ENCODE data around the gene CHTOP. TPM values are rescaled to one million over a fixed set of nuclear protein-coding genes. Genes with fewer than 3 reads are reported as not detected.

CHTOP gene
- total RNA-seq, 4 donors from 2014 or later = 35.2 to 86.1 (median 65.2) TPM

DNA sequence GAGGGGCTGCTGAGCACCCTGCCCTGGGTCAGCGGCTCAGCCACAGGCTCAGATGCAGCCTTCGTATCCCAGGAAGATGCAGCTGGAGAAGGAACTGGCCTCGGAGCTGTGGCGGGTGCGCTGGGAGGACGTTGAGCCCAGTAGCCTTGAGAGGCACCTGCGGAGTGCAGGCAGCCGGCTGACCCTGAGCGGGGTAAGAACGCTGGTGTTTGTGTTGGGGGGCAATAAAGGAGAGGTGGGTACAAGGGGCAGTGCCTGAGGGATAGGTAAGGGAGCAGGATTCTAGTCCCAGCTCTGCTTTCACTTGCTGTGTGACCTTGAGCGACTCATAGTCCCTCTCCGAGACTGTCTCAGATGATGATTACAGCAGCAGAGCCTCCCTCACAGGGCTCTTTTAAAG is 51.0 kb downstream of the CHTOP start:
- Histone ChIP-seq H3K9me3 (no peaks in the 10 kb centered on the region), H3K36me3 (no peaks in the 10 kb centered on the region), H3K4me1 (peaks cover 0 to 1% (median 0%) of the 10 kb centered on the region in 4 donors), H3K27ac (no peak overlapping the region), H3K27me3 (peaks cover 19% of the 10 kb centered on the region), H3K4me3 (no peak overlapping the region)
- intact Hi-C loops (cut with DNase I; ENCODE audit: low total_unique reads) = no loop called here
- in situ Hi-C loops (cut with MboI; ENCODE audit: low pct_ligation_motif_present in 1 of 4, low pct_unique_long_range_greater_than_20kb in 1 of 4, low sequenced_read_pairs in 3 of 4) = loop anchor here in 1 of 4 donors (25.0 kb wide), 1 partner anchor 302 kb away; the partner anchor contains the start of genes JTB, RAB13 and RPS27
- TF ChIP-seq POLR2AphosphoS5 (IDR thresholded peaks at IDR 0.05) (no peak), EP300 (IDR thresholded peaks at IDR 0.05; ENCODE audit: low read depth) (no peak), POLR2A (IDR thresholded peaks at IDR 0.05) (no peak)
- TF ChIP-seq, protein P1, sequence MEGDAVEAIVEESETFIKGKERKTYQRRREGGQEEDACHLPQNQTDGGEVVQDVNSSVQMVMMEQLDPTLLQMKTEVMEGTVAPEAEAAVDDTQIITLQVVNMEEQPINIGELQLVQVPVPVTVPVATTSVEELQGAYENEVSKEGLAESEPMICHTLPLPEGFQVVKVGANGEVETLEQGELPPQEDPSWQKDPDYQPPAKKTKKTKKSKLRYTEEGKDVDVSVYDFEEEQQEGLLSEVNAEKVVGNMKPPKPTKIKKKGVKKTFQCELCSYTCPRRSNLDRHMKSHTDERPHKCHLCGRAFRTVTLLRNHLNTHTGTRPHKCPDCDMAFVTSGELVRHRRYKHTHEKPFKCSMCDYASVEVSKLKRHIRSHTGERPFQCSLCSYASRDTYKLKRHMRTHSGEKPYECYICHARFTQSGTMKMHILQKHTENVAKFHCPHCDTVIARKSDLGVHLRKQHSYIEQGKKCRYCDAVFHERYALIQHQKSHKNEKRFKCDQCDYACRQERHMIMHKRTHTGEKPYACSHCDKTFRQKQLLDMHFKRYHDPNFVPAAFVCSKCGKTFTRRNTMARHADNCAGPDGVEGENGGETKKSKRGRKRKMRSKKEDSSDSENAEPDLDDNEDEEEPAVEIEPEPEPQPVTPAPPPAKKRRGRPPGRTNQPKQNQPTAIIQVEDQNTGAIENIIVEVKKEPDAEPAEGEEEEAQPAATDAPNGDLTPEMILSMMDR (IDR thresholded peaks at IDR 0.05) = no peak
- DNase-seq = no peak
- WGBS, 2 donors (ENCODE audit: low coverage in 1 of 2) = 81% methylated on average over 12 of the region's 12 CpGs; no CpG with 5 or more reads in 1 of the 2 donors

DNA sequence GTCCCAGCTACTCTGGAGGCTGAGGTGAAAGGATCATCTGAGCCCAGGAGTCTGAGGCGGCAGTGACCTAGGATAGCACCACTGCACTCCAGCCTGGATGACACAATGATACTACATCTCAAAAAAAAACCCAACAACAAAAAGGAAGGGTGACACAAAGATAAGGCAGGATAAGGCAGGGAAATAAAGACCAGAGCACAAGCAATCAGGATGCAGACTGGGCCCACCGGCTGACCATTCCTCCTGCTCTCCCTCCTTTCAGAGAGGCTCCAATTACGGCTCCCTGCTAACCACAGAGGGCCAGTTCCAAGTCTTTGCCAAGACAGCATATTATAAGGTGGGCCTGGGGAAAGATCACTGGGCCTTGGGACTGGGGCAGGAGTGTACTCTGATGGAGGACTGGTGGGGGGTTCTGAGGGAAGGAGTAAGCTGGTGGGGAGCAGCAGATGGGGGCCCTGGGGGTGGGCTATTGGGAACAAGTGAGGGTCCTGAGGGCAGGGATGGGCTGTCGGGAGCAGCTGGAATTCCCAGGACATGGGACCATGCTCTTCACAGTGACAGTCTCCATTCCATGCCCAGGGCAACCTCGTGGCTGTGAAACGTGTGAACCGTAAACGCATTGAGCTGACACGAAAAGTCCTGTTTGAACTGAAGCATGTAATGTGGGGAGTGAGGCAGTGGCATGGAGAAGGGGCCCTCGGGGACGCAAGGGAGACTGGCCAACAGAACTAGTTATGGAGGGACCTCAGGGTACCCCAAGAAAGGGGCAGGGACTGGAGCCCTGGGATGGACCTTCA is 51.9 kb downstream of the CHTOP start:
- H3K4me3 ChIP-seq = no peak overlapping the region
- no peaks in the 10 kb centered on the region for H3K4me1 ChIP-seq
- no peaks in the 10 kb centered on the region for H3K36me3 ChIP-seq
- H3K9me3 ChIP-seq = no peaks in the 10 kb centered on the region
- intact Hi-C loops (cut with DNase I; ENCODE audit: low total_unique reads) = no loop called here
- TF ChIP-seq, protein P1 (IDR thresholded peaks at IDR 0.05) = no peak
- TF ChIP-seq EP300 (IDR thresholded peaks at IDR 0.05; ENCODE audit: low read depth) (no peak), POLR2AphosphoS5 (IDR thresholded peaks at IDR 0.05) (no peak), POLR2A (IDR thresholded peaks at IDR 0.05) (no peak)
- DNase-seq = no peak
- H3K27me3 ChIP-seq = peaks cover 11% of the 10 kb centered on the region
- no peak overlapping the region for H3K27ac ChIP-seq
- 76 to 79% methylated on average over 9 to 11 of the region's 11 CpGs for WGBS, 2 donors (ENCODE audit: low coverage in 1 of 2)
- in situ Hi-C loops (cut with MboI; ENCODE audit: low pct_ligation_motif_present in 1 of 4, low pct_unique_long_range_greater_than_20kb in 1 of 4, low sequenced_read_pairs in 3 of 4) = loop anchor here in 1 of 4 donors (25.0 kb wide), 1 partner anchor 302 kb away; the partner anchor contains the start of genes JTB, RAB13 and RPS27

DNA sequence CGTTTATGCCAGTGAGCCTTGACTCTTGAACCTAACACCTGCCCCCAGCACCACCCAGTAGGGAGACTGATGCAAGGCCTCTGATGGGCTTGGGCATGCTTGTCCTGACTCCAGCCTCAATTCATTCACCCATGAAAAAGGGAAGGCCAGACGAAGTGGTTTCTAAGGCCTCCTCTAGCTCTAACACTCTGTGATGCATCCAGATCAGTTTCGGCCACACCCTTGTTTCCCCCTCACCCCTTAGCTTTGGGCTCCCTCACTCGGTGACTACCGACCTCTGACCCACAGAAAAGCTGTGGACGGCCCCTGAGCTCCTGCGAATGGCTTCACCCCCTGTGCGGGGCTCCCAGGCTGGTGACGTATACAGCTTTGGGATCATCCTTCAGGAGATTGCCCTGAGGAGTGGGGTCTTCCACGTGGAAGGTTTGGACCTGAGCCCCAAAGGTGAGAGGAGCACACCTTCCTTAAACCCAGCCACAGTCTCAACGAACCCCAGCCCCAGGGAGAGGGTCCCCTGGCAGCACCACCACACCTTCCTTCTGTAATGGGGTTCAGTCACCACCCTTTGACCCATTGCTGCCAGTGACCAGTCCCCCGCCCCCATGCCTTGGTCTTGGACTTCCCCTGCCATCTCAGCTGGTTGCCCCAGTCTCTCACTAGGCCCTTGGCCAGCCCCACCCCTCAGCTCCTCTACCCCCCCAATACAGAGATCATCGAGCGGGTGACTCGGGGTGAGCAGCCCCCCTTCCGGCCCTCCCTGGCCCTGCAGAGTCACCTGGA is 53.7 kb downstream of the CHTOP start:
- DNase-seq = no peak
- H3K4me3 ChIP-seq = no peak overlapping the region
- H3K27ac ChIP-seq = no peak overlapping the region
- intact Hi-C loops (cut with DNase I; ENCODE audit: low total_unique reads) = no loop called here
- H3K4me1 ChIP-seq = no peaks in the 10 kb centered on the region
- H3K36me3 ChIP-seq = no peaks in the 10 kb centered on the region
- 82% methylated on average over 16 of the region's 16 CpGs; no CpG with 5 or more reads in 1 of the 2 donors for WGBS, 2 donors (ENCODE audit: low coverage in 1 of 2)
- no peaks in the 10 kb centered on the region for H3K27me3 ChIP-seq
- in situ Hi-C loops (cut with MboI; ENCODE audit: low pct_ligation_motif_present in 1 of 4, low pct_unique_long_range_greater_than_20kb in 1 of 4, low sequenced_read_pairs in 3 of 4) = loop anchor here in 1 of 4 donors (25.0 kb wide), 1 partner anchor 300 kb away; the partner anchor contains the start of genes JTB, RAB13 and RPS27
- H3K9me3 ChIP-seq = no peaks in the 10 kb centered on the region
- TF ChIP-seq, protein P1 (IDR thresholded peaks at IDR 0.05) = no peak
- TF ChIP-seq POLR2A (IDR thresholded peaks at IDR 0.05) (no peak), POLR2AphosphoS5 (IDR thresholded peaks at IDR 0.05) (no peak), EP300 (IDR thresholded peaks at IDR 0.05; ENCODE audit: low read depth) (no peak)

DNA sequence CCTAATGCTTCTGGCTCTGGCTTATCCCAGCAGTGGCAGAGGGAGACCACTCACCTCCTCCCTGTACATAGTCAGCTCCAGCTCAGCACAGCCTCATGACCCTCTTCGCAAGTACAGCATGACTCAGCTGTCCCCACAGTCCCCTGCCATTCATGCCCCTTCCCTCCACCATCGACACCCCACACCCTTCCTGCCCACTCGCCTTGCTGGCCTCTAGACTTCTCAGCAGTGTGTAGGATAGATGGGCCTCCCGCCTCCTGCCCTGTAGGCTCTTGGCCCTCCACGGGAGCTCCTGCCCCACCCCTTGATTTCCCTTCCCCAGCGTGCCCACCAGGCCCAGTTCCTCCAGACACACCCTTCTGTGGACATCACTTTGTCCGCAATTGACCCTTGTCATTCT is 54.4 kb downstream of the CHTOP start:
- no peak for TF ChIP-seq EP300 (IDR thresholded peaks at IDR 0.05; ENCODE audit: low read depth)
- no peak for TF ChIP-seq POLR2AphosphoS5 (IDR thresholded peaks at IDR 0.05)
- TF ChIP-seq, protein P1 (IDR thresholded peaks at IDR 0.05) = no peak
- TF ChIP-seq POLR2A (IDR thresholded peaks at IDR 0.05) = no peak
- Histone ChIP-seq H3K9me3 (no peaks in the 10 kb centered on the region), H3K4me1 (no peaks in the 10 kb centered on the region), H3K4me3 (no peak overlapping the region), H3K27ac (no peak overlapping the region), H3K36me3 (no peaks in the 10 kb centered on the region), H3K27me3 (no peaks in the 10 kb centered on the region)
- in situ Hi-C loops (cut with MboI; ENCODE audit: low pct_ligation_motif_present in 1 of 4, low pct_unique_long_range_greater_than_20kb in 1 of 4, low sequenced_read_pairs in 3 of 4) (loop anchor here in 1 of 4 donors (25.0 kb wide), 1 partner anchor 299 kb away; the partner anchor contains the start of genes JTB, RAB13 and RPS27), intact Hi-C loops (cut with DNase I; ENCODE audit: low total_unique reads) (no loop called here)
- no peak for DNase-seq
- WGBS, 2 donors (ENCODE audit: low coverage in 1 of 2) = 81 to 100% methylated on average over 1 to 7 of the region's 7 CpGs
